HCT116 (cell line): ENCODE results near the gene LIN54. TPM values are rescaled to one million over a fixed set of nuclear protein-coding genes. Genes with fewer than 3 reads are reported as not detected.

ENCODE experiments used
- ATAC-seq: fragments of 200-7000 bp; cut with Tn5 transposase; 2 replicates; pipeline ENCODE4 v1.9.1; 2020; ENCODE audit warnings: mild to moderate bottlenecking, moderate library complexity
- BruUV-seq: library from RNA; stranded (reverse); fragments of 400-500 nt; replicated peaks from 2 replicates; lab custom pipeline; 2021; lab: Mats Ljungman, UMichigan
- CTCF ChIA-PET: fragments of 300-600 bp; sonication (Branson Sonifier 250); formaldehyde crosslinking; loops from one replicate; lab custom pipeline; 2021; ENCODE audit warnings: antibody characterized with exemption; lab: Charles Lee
- POLR2A ChIA-PET: fragments of 300-600, 350-600 bp; sonication (Branson Sonifier 250); formaldehyde crosslinking; loops from one replicate; lab custom pipeline; 2021; ENCODE audit warnings: antibody characterized with exemption; lab: Charles Lee
- RAD21 ChIA-PET, 2 experiments: fragments of 300-600 bp; sonication (Branson Sonifier 250); formaldehyde crosslinking; loops; one replicate each; lab custom pipeline; 2023; ENCODE audit warnings: low total read pairs in 2 of 2; ENCODE audit not compliant: uncharacterized antibody in 2 of 2, unreplicated experiment in 2 of 2, low non-redundant PET in 1 of 2; lab: Charles Lee
- DNase-seq: peaks from one replicate; pipeline ENCODE4 v3.0.0-alpha.2; 2010; ENCODE audit warnings: low read depth, low spot score
- H2AFZ ChIP-seq: fragments of 200-600 bp; shearing (Covaris generic), sonication (generic); 2 replicates; pipeline ENCODE4 v1.6.1; 2017; ENCODE audit warnings: low read depth, mixed run types, mixed read lengths, antibody characterized with exemption, low read length; ENCODE audit not compliant: poor library complexity, severe bottlenecking
- H3K27ac ChIP-seq: 2 replicates; pipeline ENCODE4 v1.5.1; 2012; ENCODE audit warnings: low read depth, low read length
- H3K27me3 ChIP-seq: fragments of 200-600 bp; sonication (generic); 2 replicates; pipeline ENCODE4 v1.6.1; 2016; ENCODE audit warnings: mixed run types, low read length, mixed read lengths; ENCODE audit not compliant: insufficient read depth
- H3K36me3 ChIP-seq, 2 experiments: fragments of 200-500 bp in 1 of 2; fragments of 200-600 bp in 1 of 2; sonication (Bioruptor generic) in 1 of 2; sonication (generic) in 1 of 2; 2 replicates each; pipeline versions ENCODE4 v1.5.1 to v1.6.1; 2014 to 2016; ENCODE audit warnings: low read length in 2 of 2, inconsistent platforms in 1 of 2, mixed read lengths in 1 of 2, mixed run types in 1 of 2; ENCODE audit not compliant: insufficient read depth in 2 of 2, control insufficient read depth in 1 of 2
- H3K4me1 ChIP-seq, 2 experiments: fragments of 200-600 bp in 1 of 2; sonication (generic) in 1 of 2; 2 replicates each; pipeline versions ENCODE4 v1.5.1 to v1.6.1; 2012 to 2017; ENCODE audit warnings: low read length in 2 of 2, inconsistent platforms in 1 of 2, mild to moderate bottlenecking in 1 of 2, mixed read lengths in 1 of 2, mixed run types in 1 of 2, moderate library complexity in 1 of 2; ENCODE audit not compliant: insufficient read depth in 2 of 2, control insufficient read depth in 1 of 2
- H3K4me2 ChIP-seq: fragments of 200-600 bp; sonication (generic); 2 replicates; pipeline ENCODE4 v1.6.1; 2017; ENCODE audit warnings: mixed run types, low read length, mixed read lengths
- H3K4me3 ChIP-seq, 2 experiments: fragments of 200-600 bp in 1 of 2; sonication (generic) in 1 of 2; replicated peaks in 1 of 2; 2 replicates each; pipeline ENCODE4 v1.5.1; 2011 to 2016; ENCODE audit warnings: low read length in 2 of 2, control low read depth in 1 of 2, low read depth in 1 of 2, mild to moderate bottlenecking in 1 of 2, mixed read lengths in 1 of 2, mixed run types in 1 of 2
- H3K79me2 ChIP-seq: fragments of 200-600 bp; sonication (generic); 2 replicates; pipeline ENCODE4 v1.6.1; 2017; ENCODE audit warnings: mild to moderate bottlenecking, mixed run types, low read length, moderate library complexity, mixed read lengths; ENCODE audit not compliant: insufficient read depth
- H3K9ac ChIP-seq: fragments of 200-600 bp; sonication (generic); 2 replicates; pipeline ENCODE4 v1.6.1; 2016; ENCODE audit warnings: low read length, mixed read lengths
- H3K9me2 ChIP-seq: fragments of 200-600 bp; sonication (generic), shearing (Covaris generic); 2 replicates; pipeline ENCODE4 v1.6.1; 2017; ENCODE audit warnings: mixed run types, mild to moderate bottlenecking, moderate library complexity; ENCODE audit not compliant: insufficient read depth
- H3K9me3 ChIP-seq, 2 experiments: fragments of 200-500 bp in 1 of 2; fragments of 200-600 bp in 1 of 2; sonication (Bioruptor generic) in 1 of 2; sonication (generic) in 1 of 2; 2 replicates each; pipeline ENCODE4 v1.6.1; 2014 to 2017; ENCODE audit warnings: low read length in 2 of 2, mixed read lengths in 2 of 2, inconsistent platforms in 1 of 2, low read depth in 1 of 2, mild to moderate bottlenecking in 1 of 2, mixed run types in 1 of 2, moderate library complexity in 1 of 2; ENCODE audit not compliant: control insufficient read depth in 1 of 2, insufficient read depth in 1 of 2
- H4K20me1 ChIP-seq: fragments of 200-600 bp; sonication (generic), shearing (Covaris generic); 2 replicates; pipeline ENCODE4 v1.6.1; 2017; ENCODE audit warnings: mixed run types, mild to moderate bottlenecking, moderate library complexity; ENCODE audit not compliant: insufficient read depth
- EZH2 ChIP-seq: fragments of 200-600 bp; sonication (generic); IDR thresholded peaks from 2 replicates; pipeline ENCODE4 v1.6.1; 2017; ENCODE audit warnings: antibody characterized with exemption, mixed run types
- JUND ChIP-seq: IDR thresholded peaks from 2 replicates; pipeline ENCODE4 v1.6.1; 2012
- REST ChIP-seq: IDR thresholded peaks from 2 replicates; pipeline ENCODE4 v1.6.1; 2012; ENCODE audit warnings: low read depth
- SIN3A ChIP-seq: IDR thresholded peaks from 2 replicates; pipeline ENCODE4 v1.6.1; 2012; ENCODE audit warnings: low read depth
- intact Hi-C: fragments of 100-400 bp; cut with micrococcal nuclease; formaldehyde crosslinking; loops from 2 replicates; pipeline ENCODE4 v1.10.0; 2022
- total RNA-seq: library from RNA; stranded (reverse); gene quantifications from one replicate; pipeline ENCODE4 v1.2.1, GENCODE V29; 2021; ENCODE audit not compliant: unreplicated experiment

LIN54 gene
- total RNA-seq, 1 experiment from 2014 or later = 15.6 TPM

GRCh38 chr4:82913305-82913704, 97.3 kb downstream of the LIN54 start:
- ChIA-PET RAD21 (no interaction called here), POLR2A (no interaction called here)
- BruUV-seq = no TSS peak

More at GRCh38 chr4:82913305-82913704, 97.3 kb downstream of the LIN54 start:
- Histone ChIP-seq H3K36me3 (no peaks in the 10 kb centered on the region), H3K9ac (no peak overlapping the region), H3K4me2 (no peak overlapping the region), H3K4me3 (no peak overlapping the region), H3K9me3 (no peaks in the 10 kb centered on the region), H3K79me2 (no peaks in the 10 kb centered on the region), H4K20me1 (no peaks in the 10 kb centered on the region), H3K9me2 (no peaks in the 10 kb centered on the region), H2AFZ (no peak overlapping the region), H3K27ac (no peak overlapping the region), H3K27me3 (no peaks in the 10 kb centered on the region)
- ATAC-seq = no peak
- intact Hi-C loops = no loop called here
- TF ChIP-seq REST = no peak
- no peak for TF ChIP-seq EZH2
- no peak for TF ChIP-seq JUND
- TF ChIP-seq SIN3A = no peak
- TF ChIP-seq, all 23 proteins: peak for 0
- no peak for DNase-seq
- H3K4me1 ChIP-seq = no peaks in the 10 kb centered on the region
- CTCF ChIA-PET = no interaction called here
